AG20443 (cell line): Measurements from ENCODE around the gene CLIC5.

Experiments used
- DNase-seq: peaks from one replicate; pipeline ENCODE4 v3.0.0; 2012; ENCODE audit warnings: low spot score, mixed read lengths

The CLIC5 gene

DNA sequence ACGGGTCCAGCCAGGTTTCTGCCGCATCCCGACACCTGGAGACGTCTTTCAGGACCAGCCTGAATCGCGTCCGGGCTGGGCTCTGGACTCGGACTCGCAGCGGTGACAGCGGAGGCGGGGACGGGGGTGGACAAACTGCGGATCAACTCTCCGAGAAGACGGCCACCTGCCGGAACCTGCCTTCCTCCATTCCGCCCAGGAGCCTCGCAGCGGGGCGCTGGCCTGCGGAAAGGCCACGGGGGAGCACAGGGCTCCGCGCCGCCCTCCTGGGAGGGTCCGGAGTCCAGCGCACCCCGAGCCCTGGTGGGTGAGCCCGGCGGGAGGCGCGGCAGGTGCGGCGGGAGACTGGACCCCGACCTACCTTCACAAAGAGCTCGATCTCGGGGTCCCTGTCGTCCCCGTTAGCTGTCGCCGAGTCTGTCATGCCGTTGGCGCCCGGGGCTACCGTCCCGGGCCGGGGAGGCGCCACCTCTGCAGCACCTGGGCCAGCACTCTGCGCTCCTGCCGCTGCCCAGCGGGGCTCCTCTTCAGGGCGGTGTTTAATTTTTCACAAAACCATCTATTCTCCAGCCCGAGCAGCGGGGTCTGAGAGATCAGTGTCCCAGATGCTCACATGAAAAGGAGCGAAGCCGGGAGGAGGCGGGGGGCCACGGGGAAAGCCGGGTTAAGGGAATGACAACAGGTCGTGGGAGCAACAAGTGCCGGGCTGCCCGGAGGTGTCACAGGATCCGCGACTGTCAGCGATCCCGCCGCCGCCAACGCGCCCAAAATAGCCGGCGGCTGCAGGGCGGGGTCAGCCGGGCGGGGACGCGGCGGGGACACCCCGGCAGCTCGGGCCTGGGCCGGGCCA is at the start of gene CLIC5:
Gene CLIC5 (minus strand): TSS at position 742 of the 850 bp plus-strand sequence. CDS start 318 bp downstream, at position 424.
- peak; percentile 46 for DNase-seq

DNA sequence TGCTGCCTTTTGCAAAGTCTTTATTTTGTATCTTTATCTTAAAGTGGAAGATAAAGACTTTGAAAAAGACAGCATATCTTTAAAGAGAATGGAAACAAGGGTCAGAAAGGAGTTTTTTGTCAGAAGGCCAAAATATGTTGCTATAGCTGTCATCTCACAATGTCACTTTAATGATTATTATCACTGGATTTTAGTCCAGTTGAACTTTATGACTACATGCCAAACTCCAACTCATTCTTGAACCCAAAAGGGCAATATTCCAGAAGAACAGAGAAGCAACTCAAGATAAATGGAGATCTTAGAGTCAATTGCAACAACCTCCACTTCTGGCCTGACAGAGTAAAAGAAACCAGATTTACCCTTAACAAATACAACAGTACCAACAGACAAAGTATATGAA is 47.3 kb upstream of the CLIC5 start:
- DNase-seq = no peak

- DNase-seq = no peak
Measured at GRCh38 chr6:46062312-46062711, 46.7 kb upstream of the CLIC5 start.

GRCh38 chr6:46061497-46061896 is 45.8 kb upstream of the CLIC5 start:
- no peak for DNase-seq

DNA sequence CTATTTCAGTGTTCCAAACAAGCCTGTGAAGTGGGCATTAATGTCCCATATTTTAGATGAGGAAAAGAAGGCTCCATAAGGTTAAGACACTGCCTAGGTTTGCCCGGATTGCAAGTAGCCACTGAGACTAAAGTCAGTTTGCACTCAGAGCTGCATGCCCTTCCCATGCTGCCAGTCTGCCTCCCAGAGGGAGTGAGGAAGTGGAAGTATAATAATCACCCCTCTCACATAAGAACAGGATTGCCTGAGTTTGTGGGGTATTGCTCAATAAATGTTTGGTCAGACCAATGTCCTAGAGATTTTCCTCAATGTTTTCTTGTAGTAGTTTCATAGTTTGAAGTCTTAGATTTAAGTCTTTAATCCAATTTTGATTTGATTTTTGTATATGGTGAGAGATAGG is 43.9 kb upstream of the CLIC5 start:
- DNase-seq = no peak

GRCh38 chr6:46058951-46059350 is 43.3 kb upstream of the CLIC5 start:
- DNase-seq = no peak

GRCh38 chr6:46057792-46058191 is 42.1 kb upstream of the CLIC5 start:
- DNase-seq = no peak

GRCh38 chr6:46056906-46057529 is 41.4 kb upstream of the CLIC5 start:
- DNase-seq = no peak

DNA sequence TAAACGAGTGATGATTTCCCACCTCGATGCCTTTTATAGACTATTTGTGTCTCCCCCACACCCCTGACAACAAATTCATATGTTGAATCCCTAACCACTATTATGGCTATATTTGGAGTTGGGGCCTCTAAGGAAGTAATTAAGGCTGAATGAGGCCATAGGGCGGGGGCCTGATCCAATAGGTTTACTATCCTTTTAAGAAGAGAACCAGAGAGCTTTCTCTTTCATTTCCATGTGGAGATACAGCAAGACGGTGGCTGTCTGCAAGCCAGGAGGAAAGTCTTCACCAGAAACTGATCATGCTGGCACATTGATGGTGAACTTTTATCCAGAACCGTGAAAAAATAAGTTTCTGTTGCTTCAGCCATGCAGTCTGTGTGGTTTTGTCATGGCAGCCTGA is 38.9 kb upstream of the CLIC5 start:
- no peak for DNase-seq

DNA sequence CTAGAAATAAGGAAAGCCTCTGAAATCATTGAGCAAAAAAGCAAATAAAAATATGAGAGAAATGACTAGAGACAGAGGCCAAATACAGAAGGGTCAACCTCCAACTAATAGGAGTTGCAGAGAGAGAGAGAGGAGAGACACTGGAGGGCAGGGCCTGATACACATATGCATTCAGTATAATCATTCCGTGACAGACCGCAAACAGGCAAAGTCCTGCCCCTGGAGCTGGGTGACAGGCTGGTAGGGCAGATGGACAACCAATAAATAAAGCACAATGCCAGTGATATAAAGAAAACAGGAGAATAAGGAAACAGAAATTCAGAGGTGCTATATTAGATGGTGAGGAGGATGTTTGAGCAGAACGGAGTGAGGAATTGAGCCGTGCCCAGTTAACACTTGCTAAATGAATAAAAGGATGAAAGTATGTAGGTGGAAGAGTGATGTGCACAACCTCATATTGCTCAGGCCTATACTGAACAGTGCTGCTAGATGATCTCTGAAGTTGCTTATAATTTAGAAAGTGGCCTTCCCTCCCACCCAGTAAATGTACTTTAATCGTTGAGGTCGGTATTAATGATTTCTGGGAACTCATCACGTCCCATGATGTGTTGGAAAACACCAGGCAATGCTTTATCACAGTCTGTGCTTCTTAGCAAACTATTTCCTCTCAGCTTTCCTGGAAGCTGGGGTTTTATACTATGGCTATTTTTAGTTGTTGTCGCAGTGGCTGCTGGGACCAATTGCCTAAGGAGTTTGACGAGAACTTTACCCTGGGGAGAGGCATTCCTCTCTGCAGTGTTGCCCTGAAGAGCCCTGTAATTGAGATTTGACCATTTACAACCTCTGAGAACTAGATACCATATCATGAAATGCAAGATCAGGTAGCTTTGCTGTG is 37.6 kb upstream of the CLIC5 start:
- DNase-seq = no peak

DNA sequence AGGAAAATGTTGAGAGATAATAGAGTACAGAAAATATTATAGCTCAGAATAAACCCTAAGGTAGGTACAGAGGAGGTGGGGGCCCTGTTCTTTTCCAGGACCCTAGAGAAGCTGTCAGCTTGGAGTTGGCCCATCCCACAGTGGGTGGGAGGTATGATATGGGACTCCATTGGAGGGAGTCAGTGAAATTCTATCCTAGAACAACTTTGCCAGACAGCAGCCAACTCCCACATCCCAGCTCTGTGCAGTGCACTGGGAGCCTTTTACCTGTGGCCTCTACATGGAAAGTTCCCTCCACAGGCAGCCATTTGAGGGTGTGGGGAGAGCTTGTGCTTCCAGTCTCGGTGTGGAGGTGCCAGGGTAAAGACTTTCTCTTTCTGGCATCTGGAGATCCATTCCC is 36.8 kb upstream of the CLIC5 start:
- no peak for DNase-seq

GRCh38 chr6:46051962-46052361 is 36.3 kb upstream of the CLIC5 start:
- DNase-seq = peak; percentile 18

- no peak for DNase-seq
Measured at GRCh38 chr6:46050845-46051405, 35.3 kb upstream of the CLIC5 start.

GRCh38 chr6:46048646-46049297 is 33.1 kb upstream of the CLIC5 start:
- no peak for DNase-seq

DNA sequence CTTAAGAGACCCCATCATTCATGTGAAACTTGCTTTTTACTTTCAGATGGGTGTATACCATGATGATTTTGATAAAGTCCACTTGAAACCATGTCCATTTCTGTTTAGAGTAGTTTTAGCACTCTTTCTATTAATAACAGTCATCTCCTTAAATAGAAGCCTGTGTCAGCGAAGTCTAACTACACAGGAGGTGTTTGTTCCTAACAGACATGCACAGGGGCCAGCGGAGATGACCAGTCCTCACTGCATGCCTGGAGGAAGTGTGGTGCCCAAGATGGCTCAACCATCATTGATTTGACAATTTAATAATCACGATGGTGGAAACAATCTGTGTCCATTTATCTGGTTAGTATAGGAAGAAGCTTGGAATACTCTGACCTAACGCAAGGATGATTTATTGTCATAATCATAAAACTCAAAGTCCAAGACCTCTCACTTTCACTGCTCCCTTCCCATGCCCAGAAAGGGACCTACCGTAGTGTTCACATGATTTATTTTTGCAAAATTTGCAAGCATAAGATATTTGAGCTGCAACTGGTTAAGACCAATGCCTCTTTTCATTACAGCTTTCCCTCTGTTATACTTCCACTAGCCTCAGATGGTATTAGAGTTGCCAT is 31.0 kb upstream of the CLIC5 start:
- DNase-seq = no peak

DNA sequence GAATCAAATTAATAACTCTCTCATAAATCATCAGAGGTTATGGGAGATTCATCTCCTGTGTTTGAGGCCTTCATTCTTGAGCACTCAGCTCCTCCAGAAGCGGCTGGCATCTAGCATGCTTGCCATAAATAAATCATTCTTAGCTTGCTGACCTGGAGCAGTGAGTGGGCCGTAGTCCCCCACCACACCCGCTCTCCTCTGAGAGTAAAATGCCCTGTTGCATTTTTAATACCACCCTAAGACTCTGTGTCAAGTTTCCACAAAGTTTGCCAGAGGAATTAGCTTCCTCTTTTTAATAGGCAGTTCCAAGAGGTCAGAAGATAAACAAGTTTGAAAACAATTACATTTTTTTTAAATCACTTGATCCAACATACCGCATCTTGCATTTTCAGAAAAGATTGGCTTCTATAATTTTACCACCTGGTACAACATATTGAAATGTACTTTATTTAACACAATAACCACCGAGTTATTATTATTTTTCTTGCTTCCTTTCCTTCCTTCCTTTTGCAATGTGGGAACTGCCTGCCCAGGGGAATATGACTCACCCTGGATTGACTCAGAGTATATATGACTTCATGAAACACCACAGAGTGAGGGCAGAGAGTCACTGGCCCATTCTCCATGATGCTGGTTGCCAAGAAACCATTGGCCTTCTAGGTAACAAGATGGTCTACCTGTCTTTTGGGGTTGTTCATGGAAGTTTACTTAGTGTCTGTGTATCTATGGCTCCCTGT is 29.4 kb upstream of the CLIC5 start:
- peak; percentile 70 for DNase-seq

DNA sequence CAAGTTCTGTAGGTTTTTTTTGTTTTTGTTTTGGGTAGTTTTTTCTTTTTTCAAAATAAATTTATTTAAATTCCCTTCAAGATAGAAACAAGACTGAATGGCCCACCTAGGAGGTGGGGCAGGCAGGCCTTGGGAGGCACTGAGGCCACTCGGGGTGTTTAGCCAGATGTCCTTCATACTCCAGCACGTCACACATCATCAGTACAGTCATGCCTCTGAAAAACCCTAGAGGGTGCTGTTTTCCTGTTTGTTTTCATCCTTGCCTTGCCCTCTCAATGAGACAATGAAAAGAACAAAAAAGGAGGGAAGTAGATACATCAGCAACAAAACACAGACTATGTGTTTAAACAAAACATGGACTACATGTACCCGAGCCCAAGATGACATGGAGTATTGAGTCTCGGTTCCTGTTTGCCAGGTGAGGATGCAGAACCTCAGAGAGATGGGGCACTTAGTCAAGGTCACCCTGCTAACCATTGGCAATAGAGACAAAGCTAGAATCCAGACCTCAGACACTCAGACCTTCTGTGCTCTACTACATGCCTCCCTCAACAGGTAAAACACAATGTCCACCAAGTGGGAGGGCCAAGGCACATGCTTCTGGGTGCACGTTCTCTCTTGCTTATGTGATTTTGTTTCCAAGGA is 26.8 kb upstream of the CLIC5 start:
- DNase-seq = peak; percentile 55

DNA sequence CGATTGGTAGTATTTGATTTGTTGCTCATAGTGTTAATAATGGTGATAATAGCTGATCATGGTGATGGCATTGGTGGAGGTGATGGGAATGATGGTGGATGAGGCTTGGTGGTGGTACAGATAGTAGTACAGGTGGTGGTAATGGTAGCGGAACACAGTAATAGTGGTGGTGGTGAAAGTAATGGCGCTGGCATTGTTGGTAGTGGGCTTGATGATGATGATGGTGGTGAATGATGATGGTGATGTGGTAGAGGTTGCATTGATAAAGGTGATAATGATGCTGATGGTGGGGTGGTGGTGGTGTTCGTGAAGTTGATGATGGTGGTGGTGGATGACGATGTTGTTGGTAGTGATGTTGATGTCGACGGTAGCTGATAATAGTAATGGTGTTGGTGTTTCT is 24.6 kb upstream of the CLIC5 start:
- no peak for DNase-seq

- DNase-seq = no peak
Measured at GRCh38 chr6:46039646-46040045, 24.0 kb upstream of the CLIC5 start.

- no peak for DNase-seq
Measured at GRCh38 chr6:46036911-46037310, 21.3 kb upstream of the CLIC5 start.
